Thyroid gland (tissue), 4 donors: ENCODE measurements around the gene POGLUT3. TPM values are rescaled to one million over a fixed set of nuclear protein-coding genes. Genes with fewer than 3 reads are reported as not detected.

ENCODE experiments used
- DNase-seq, 2 donors: peaks; one replicate each; pipeline ENCODE4 v3.0.0-alpha.2; 2019
- H3K27ac ChIP-seq, 3 donors: fragments of 200-600 bp; sonication (generic); 1 replicate in 2 of 3; 2 replicates in 1 of 3; pipeline ENCODE4 v1.5.1; 2016 to 2019; ENCODE audit warnings: mild to moderate bottlenecking in 1 of 3, moderate library complexity in 1 of 3
- H3K27me3 ChIP-seq: fragments of 200-600 bp; sonication (generic); one replicate; pipeline ENCODE4 v1.5.1; 2019
- H3K36me3 ChIP-seq, 2 donors: fragments of 200-600 bp; sonication (generic); one replicate each; pipeline ENCODE4 v1.5.1; 2016 to 2019
- H3K4me1 ChIP-seq, 2 donors: fragments of 200-600 bp; sonication (generic); one replicate each; pipeline ENCODE4 v1.5.1; 2017 to 2019
- H3K4me3 ChIP-seq, 3 donors: fragments of 200-600 bp; sonication (generic); replicated peaks in 1 of 3; 1 replicate in 2 of 3; 2 replicates in 1 of 3; pipeline ENCODE4 v1.5.1; 2016; ENCODE audit warnings: mild to moderate bottlenecking in 1 of 3
- H3K9me3 ChIP-seq: fragments of 200-600 bp; sonication (generic); one replicate; pipeline ENCODE4 v1.5.1; 2017
- POLR2A ChIP-seq, 2 donors: fragments of 450-650 bp; IDR thresholded peaks; one replicate each; pipeline ENCODE4 v1.6.1; 2017; ENCODE audit warnings: antibody characterized with exemption in 2 of 2, mild to moderate bottlenecking in 2 of 2, moderate library complexity in 1 of 2
- WGBS, 2 donors: methylation state at CpG; one replicate each; pipeline ENCODE4 v1.1.5; 2017; 5-methylcytosine and 5-hydroxymethylcytosine counted together
- intact Hi-C: fragments of 100-400 bp; cut with DNase I; formaldehyde crosslinking; loops from one replicate; pipeline ENCODE4 v1.15.1; 2023
- total RNA-seq, 4 donors: library from RNA; depleted of rRNA; stranded (reverse); fragments of >200 nt; gene quantifications; one replicate each; pipeline ENCODE4 v1.2.3, GENCODE V29; 2016
- TF ChIP-seq, protein P1 (sequence below), 6 experiments: fragments of 200-600 bp in 3 of 6; fragments of 450-650 bp in 3 of 6; sonication (generic) in 3 of 6; IDR thresholded peaks; one replicate each; pipeline ENCODE4 v1.5.1; 2016 to 2019; ENCODE audit warnings: antibody characterized with exemption in 6 of 6, mild to moderate bottlenecking in 2 of 6, inconsistent platforms in 1 of 6, moderate library complexity in 1 of 6

Gene POGLUT3
- total RNA-seq, 4 donors from 2014 or later = 12.9 to 22.3 (median 18.9) TPM

DNA sequence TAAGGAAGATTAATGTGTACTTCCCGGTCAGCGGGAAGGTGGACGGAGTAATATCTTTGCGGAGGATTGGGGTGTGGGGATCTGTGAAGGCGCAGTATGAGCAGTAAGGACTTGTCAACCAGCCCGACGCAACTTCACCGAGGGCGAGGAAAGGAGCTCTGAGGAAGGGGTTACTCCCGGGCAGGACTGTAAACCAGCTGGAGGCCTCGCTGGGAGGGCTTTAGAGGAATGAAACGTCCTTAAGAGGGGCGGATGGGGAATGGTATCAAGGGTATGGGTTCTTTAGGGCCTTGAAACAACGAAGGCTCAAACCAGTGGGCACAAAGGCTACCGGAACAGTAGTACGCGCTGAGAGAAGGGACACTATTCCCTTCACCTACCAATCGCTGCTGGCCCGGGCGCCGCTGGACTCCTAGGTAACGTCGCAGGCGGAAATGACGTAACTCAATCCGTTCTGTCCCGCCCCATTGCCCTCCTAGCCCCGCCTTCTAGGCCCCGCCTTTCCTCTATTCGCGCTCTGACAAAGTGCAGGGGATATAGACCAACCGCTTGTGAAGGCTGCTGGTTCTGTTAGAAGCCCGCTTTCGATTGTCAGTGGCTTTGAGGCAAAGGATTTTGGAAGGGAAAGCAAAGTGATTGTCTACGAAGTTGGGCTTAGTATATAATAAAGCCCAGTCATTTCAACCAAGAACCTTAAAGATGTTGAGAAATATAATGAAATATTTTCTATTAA lies 30.9 kb downstream of the POGLUT3 start, which contains the start of gene C11orf65:
C11orf65 (minus strand) TSS at position 439 of the 733 bp plus-strand sequence. CDS start 5,970 bp downstream, outside the sequence.
- TF ChIP-seq POLR2A (IDR thresholded peaks at IDR 0.05) = peak; percentile 92 to 98
- TF ChIP-seq, protein P1, sequence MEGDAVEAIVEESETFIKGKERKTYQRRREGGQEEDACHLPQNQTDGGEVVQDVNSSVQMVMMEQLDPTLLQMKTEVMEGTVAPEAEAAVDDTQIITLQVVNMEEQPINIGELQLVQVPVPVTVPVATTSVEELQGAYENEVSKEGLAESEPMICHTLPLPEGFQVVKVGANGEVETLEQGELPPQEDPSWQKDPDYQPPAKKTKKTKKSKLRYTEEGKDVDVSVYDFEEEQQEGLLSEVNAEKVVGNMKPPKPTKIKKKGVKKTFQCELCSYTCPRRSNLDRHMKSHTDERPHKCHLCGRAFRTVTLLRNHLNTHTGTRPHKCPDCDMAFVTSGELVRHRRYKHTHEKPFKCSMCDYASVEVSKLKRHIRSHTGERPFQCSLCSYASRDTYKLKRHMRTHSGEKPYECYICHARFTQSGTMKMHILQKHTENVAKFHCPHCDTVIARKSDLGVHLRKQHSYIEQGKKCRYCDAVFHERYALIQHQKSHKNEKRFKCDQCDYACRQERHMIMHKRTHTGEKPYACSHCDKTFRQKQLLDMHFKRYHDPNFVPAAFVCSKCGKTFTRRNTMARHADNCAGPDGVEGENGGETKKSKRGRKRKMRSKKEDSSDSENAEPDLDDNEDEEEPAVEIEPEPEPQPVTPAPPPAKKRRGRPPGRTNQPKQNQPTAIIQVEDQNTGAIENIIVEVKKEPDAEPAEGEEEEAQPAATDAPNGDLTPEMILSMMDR (IDR thresholded peaks at IDR 0.05) = no peak
- Histone ChIP-seq H3K27ac (peak within 1 kb of the TSS; percentile 95 to 99 (median 96)), H3K27me3 (no peaks in the 10 kb centered on the region), H3K4me1 (peaks cover 0 to 5% of the 10 kb centered on the region in 2 donors), H3K36me3 (no peaks in the 10 kb centered on the region), H3K9me3 (no peaks in the 10 kb centered on the region), H3K4me3 (peak within 1 kb of the TSS in 2 of 3 donors; percentile 53 to 81)
- peak; percentile 94 to 96 for DNase-seq
- 0% methylated on average over 35 of the region's 35 CpGs for WGBS, 2 donors
- intact Hi-C loops = loop anchor here (10.0 kb wide), 1 partner anchor 198 kb away; the partner anchor contains the start of gene DDX10

DNA sequence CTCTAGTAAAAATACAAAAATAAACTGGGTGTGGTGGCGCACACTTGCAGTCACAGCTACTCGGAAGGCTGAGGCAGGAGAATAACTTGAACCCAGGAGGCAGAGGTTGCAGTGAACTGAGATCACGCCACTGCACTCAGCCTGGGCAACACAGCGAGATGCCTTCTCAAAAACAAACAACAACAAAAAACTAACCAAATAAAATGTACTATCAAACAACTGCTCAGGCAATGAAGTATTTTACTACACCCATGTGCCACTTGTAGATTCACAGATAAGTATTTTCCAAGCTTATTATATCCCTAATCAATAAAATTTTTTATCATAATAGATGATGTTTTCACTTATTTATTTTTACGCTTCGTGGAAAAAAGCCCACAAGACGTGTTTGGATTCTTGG lies 31.8 kb downstream of the POGLUT3 start:
- peak overlapping the region; percentile 95 to 99 (median 96) for H3K27ac ChIP-seq
- no peaks in the 10 kb centered on the region for H3K9me3 ChIP-seq
- WGBS, 2 donors = 57 to 59% methylated on average over 7 of the region's 7 CpGs
- no peak for DNase-seq
- peak overlapping the region in 2 of 3 donors; percentile 53 to 81 for H3K4me3 ChIP-seq
- H3K36me3 ChIP-seq = no peaks in the 10 kb centered on the region
- TF ChIP-seq POLR2A (IDR thresholded peaks at IDR 0.05) = no peak
- TF ChIP-seq, protein P1 (IDR thresholded peaks at IDR 0.05) = no peak
- H3K4me1 ChIP-seq = peaks cover 0 to 5% of the 10 kb centered on the region in 2 donors
- intact Hi-C loops = loop anchor here (10.0 kb wide), 1 partner anchor 198 kb away; the partner anchor contains the start of gene DDX10
- no peaks in the 10 kb centered on the region for H3K27me3 ChIP-seq

DNA sequence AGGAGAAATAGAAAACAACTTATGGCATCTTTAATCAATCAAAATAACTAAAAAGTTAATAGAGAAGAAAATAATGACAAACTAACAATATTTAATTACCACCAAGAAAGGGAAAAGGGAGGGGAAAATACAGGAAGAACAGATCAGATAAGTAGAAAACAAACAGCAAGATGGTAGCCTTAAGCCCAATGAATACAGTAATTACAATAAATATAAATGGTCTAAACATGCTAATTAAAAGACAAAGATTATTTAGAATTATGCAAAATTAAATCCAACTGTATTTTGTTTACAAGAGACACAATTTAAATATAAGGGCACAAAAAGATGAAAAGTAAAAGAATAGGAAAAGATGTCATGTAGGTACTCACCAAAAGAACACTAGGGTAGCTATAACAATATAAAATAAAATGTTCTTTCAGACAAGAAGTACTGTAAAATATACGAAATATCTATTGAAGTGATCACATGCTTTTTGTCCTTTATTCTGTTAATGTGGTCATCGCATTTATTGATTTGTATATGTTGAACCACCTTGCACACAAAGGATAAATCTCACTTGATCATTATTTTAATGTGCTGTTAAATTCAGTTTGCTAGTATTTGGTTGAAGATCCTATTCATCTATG lies 44.9 kb downstream of the POGLUT3 start:
- Histone ChIP-seq H3K4me3 (no peak overlapping the region), H3K36me3 (no peaks in the 10 kb centered on the region), H3K27ac (no peak overlapping the region), H3K9me3 (no peaks in the 10 kb centered on the region), H3K27me3 (no peaks in the 10 kb centered on the region), H3K4me1 (no peaks in the 10 kb centered on the region)
- WGBS, 2 donors = 93 to 97% methylated on average over 2 of the region's 2 CpGs
- intact Hi-C loops = no loop called here
- no peak for DNase-seq
- TF ChIP-seq, protein P1 (IDR thresholded peaks at IDR 0.05) = no peak
- no peak for TF ChIP-seq POLR2A (IDR thresholded peaks at IDR 0.05)

Other genes starting within 250 kb of the POGLUT3 start
- 1 to 10 TPM; 1.3 to 3.8 (median 1.7) TPM for gene C11orf65, start 30.9 kb downstream of the POGLUT3 start, total RNA-seq
- 10 to 100 TPM in 1 of 4 donors, 1 to 10 TPM in 3; 4.5 to 12.2 (median 6.3) TPM for gene EXPH5, start 95.4 kb upstream of the POGLUT3 start, total RNA-seq
- 10 to 100 TPM; 17.0 to 39.0 (median 34.3) TPM for gene DDX10, start 166.7 kb upstream of the POGLUT3 start, total RNA-seq